KOPT-K1 (cell line): ENCODE data around the gene TBC1D1.
"Not testable (repeated sequence)": the region's sequence is repeated elsewhere in the genome, so short reads cannot be mapped to it uniquely, and the experiment has no call there.

Experiments
- H3K27ac ChIP-seq: fragments of 200-600 bp; sonication (generic); 2 replicates; pipeline ENCODE4 v1.5.1; 2016; ENCODE audit warnings: antibody characterized with exemption, mild to moderate bottlenecking, low read depth, low read length; ENCODE audit not compliant: poor library complexity, severe bottlenecking
- H3K36me3 ChIP-seq: fragments of 200-600 bp; sonication (generic); 2 replicates; pipeline ENCODE4 v1.5.1; 2017; ENCODE audit warnings: antibody characterized with exemption, mild to moderate bottlenecking, low read length, moderate library complexity; ENCODE audit not compliant: insufficient read depth
- H3K9me3 ChIP-seq: fragments of 200-600 bp; sonication (generic); 2 replicates; pipeline ENCODE4 v1.5.1; 2017; ENCODE audit warnings: antibody characterized with exemption, low read length, mild to moderate bottlenecking; ENCODE audit not compliant: insufficient read depth, poor library complexity, severe bottlenecking

TBC1D1 gene

DNA sequence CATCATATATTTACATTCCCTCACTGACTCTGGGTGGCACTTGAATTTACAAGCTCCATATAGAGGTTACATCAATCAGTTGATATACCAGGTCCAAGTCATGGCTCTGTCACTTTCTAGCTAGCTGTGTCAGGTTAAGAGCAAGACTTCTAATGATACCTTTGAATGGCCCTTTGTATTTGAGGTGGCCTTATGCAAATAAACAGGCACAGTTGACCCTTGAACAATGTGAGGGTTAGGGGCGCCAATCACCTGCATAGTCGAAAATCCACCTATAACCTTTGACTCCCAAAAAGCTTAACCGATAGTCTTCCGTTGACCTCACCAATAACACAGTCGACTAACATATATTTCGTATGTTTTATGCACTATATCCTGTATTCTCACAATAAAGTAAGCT is 68.0 kb downstream of the TBC1D1 start:
- H3K36me3 ChIP-seq: no peaks in the 10 kb centered on the region
- no peaks in the 10 kb centered on the region for H3K9me3 ChIP-seq
- no peak overlapping the region for H3K27ac ChIP-seq

DNA sequence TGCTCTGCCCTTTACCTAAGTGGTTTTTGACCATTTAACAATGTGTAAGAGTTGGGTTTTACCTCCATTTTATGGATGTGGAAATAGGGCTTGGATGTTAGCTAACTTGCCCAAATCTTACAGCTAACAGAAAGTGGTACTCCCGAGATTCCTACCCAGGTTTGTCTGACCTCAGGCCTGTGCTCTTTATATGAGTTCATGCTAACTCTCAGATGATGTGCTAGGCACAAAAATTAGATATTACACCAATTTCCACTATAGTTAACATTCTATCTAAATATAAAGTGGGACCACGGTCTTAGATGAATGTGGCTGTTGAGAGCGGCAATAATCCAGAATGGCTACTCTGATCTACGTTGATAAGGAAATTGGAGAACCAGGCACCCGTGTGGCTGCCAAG is 69.2 kb downstream of the TBC1D1 start, which contains the start of gene PTTG2:
Gene PTTG2, plus strand, starts transcription at position 301 of the 400 bp plus-strand sequence. Its CDS starts 37 bp downstream, at position 338.
- H3K27ac ChIP-seq: no peak within 1 kb of the TSS
- H3K36me3 ChIP-seq: no peaks in the 10 kb centered on the region
- no peaks in the 10 kb centered on the region for H3K9me3 ChIP-seq

DNA sequence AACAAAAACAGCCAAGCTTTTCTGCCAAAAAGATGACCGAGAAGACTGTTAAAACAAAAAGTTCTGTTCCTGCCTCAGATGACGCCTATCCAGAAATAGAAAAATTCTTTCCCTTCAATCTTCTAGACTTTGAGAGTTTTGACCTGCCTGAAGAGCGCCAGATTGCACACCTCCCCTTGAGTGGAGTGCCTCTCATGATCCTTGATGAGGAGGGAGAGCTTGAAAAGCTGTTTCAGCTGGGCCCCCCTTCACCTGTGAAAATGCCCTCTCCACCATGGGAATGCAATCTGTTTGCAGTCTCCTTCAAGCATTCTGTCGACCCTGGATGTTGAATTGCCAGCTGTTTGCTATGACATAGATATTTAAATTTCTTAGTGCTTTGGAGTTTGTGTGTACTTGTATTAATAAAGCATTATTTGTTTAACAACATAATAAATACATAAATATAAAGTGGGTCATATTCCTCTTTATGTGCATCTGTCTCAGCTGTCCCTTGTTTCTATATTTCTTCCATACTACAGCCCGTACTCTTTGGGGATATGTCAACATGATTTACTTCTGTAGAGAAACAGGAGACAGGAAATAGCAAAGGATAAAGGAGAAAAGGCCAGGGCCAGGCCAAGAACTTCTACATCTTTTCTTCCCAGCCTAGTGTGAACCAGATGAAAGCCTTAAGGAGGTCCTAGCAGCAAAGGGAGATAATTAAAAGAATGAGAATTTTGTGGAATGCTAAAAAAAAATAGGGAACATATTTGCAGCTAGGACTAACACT is 70.0 kb downstream of the TBC1D1 start:
- Histone ChIP-seq H3K36me3 (no peaks in the 10 kb centered on the region), H3K27ac (no peak overlapping the region), H3K9me3 (no peaks in the 10 kb centered on the region)

DNA sequence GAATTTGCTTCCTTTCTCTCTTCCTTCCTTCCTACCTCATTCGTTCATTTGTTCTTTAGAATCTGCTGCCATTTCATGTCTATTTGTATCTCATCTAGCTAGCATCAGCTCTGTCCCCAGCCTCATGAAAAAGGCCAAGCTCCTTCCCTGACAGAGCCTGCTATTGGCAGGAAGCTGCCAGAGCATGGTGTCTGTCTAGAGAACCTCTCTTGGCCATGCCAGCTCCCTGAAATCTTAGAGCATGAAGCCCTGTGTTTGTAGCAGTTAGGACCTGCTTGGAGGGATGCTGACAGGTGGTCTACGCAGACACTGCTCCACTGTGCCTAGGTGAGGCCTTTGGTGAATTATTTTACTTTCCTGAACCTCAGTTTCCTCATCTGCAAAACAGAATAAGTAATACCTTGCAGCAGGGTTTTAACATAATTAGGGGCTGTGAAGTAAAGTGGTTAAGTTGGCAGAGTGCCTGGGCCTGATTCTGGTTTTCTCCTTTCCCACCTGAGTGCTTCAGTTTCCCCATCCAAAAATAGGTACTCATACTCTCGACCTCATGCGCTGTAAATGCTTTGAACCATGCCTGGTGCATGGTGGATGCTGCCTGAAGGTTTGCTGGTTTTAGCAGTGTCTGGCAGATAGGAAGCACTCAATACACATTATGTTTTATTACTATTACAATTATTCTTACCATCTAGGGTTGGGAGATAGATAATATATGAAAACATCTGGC is 74.0 kb downstream of the TBC1D1 start:
- no peaks in the 10 kb centered on the region for H3K9me3 ChIP-seq
- no peak overlapping the region for H3K27ac ChIP-seq
- no peaks in the 10 kb centered on the region for H3K36me3 ChIP-seq

DNA sequence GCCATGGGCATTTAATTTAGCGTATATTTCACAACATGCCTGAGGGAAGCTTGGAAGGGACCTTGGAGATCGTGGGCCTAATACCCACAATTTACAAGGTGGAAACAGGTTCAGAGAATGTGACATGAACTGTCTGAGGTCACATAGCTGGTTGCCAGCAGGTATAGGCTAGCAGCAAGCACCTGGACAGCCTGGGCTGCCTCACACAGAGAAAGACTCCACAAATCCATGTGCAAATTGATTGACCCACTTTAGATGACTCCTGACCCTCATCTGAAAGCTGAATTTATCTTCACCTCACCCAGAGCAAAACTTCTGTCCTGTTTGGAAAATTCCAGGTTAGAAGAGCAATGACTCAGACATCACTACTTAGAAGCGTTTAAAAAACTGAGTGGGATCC is 75.2 kb downstream of the TBC1D1 start:
- Histone ChIP-seq H3K9me3 (no peaks in the 10 kb centered on the region), H3K36me3 (no peaks in the 10 kb centered on the region), H3K27ac (no peak overlapping the region)

DNA sequence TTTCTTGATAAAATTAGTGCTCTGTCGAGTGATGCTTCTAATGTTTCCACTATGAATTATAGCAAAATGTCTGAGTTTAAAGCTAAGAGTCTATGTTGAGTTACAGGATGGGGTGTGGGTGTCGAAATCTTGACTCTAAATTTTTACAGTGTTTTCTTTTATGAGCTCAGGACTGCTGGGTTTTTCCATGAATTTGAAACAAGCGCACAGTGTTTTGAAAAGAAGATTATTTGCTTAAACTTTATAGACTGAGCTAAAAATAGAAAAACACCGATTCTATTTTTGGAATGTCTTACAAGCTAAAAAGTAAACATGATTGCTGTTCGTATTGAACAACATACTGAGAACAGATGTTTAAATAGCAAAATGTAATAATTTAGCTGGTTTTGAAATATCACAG is 76.9 kb downstream of the TBC1D1 start:
- no peaks in the 10 kb centered on the region for H3K9me3 ChIP-seq
- no peak overlapping the region for H3K27ac ChIP-seq
- H3K36me3 ChIP-seq: no peaks in the 10 kb centered on the region

DNA sequence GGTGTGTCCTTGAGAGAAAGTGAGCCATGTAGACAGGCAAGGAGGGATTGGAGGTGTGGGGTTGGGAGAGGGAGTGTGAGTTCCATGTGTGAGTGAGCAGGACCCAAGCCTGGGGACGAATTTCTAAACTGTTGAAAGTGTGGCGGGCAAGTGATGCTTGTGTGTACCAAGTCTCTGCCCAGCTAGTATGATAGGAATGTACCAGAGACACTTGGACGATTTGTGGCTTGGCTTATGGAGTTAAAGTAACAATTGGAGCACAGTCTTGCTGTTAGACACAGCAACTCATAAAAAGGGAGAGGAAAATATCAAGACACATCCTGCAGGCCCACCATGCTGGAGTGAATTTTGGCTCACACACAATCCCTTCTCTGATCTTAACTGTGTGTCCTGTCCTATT is 77.9 kb downstream of the TBC1D1 start:
- Histone ChIP-seq H3K9me3 (no peaks in the 10 kb centered on the region), H3K36me3 (no peaks in the 10 kb centered on the region), H3K27ac (no peak overlapping the region)

DNA sequence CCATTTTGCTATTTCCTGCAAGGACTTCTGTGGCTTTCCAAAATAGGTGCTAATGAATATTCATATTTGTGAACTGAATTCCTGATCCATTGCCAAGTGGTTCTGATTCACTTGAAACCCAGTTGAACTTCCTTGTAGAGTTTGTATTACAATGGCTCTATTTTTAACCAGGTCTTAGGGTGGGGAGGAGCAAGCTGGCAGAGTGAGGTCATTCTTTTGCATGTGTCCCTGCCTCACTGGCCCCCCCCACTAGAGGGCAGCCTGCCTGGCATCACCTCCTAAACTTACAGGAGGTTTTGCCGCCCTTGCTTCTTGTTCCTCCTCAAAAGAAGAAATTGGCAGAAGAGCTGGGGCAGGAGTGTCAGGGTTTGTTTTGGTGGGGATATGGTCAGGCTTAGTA is 79.8 kb downstream of the TBC1D1 start:
- no peaks in the 10 kb centered on the region for H3K9me3 ChIP-seq
- H3K27ac ChIP-seq: no peak overlapping the region
- H3K36me3 ChIP-seq: no peaks in the 10 kb centered on the region

DNA sequence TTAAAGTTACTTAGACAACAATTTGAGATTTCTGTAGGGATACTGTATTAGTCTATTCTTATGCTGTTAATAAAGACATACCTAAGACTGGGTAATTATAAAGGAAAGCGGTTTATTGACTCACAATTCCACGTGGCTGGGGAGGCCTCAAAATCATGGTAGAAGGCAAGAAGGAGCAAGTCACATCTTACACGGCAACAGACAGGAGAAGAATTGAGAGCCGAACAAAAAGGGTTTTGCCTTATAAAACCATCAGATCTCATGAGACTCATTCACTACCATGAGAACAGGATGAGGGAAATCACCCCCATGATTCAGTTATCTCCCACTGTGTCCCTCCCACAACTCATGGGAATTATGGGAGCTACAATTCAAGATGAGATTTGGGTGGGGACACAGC is 80.3 kb downstream of the TBC1D1 start:
- no peak overlapping the region for H3K27ac ChIP-seq
- H3K9me3 ChIP-seq: no peaks in the 10 kb centered on the region
- no peaks in the 10 kb centered on the region for H3K36me3 ChIP-seq

DNA sequence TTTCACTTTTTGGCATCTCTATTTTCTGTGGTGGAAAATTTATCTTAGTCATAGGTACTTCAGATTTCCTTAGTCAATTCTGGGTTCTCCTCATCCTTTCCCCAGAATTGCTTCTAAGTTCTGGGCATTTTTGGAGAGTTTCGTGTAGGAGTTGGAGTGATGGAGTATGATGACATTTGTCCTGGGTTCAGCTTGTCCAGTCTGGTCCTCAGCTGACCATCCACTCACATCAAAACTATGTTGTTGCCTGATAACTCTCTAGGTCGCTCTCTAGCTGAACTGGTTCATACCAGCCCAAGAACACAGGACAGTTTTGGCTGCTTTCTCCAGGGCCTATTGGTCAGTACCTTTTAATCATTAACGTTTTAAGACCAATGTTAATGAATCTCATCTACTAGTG is 82.6 kb downstream of the TBC1D1 start:
- Histone ChIP-seq H3K9me3 (no peaks in the 10 kb centered on the region), H3K36me3 (no peaks in the 10 kb centered on the region), H3K27ac (no peak overlapping the region)

DNA sequence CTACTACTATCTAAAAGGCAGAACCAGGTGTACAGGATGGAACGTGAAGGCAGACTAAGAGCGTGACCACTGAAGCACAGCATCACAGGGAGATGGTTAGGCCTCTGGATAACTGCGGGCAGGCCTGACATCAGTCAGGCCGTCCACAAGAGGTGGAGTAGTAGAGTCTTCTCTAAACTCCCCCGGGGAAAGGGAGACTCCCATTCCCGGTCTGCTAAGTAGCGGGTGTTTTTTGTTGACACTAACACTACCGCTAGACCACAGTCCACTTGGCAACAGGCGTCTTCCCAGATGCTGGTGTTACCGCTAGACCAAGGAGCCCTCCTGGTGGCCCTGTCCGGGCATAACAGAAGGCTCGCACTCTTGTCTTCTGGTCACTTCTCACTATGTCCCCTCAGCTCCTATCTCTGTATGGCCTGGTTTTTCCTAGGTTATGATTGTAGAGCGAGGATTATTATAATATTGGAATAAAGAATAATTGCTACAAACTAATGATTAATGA is 84.5 kb downstream of the TBC1D1 start:
- H3K9me3 ChIP-seq, H3K36me3 ChIP-seq, H3K27ac ChIP-seq: not testable (repeated sequence)

DNA sequence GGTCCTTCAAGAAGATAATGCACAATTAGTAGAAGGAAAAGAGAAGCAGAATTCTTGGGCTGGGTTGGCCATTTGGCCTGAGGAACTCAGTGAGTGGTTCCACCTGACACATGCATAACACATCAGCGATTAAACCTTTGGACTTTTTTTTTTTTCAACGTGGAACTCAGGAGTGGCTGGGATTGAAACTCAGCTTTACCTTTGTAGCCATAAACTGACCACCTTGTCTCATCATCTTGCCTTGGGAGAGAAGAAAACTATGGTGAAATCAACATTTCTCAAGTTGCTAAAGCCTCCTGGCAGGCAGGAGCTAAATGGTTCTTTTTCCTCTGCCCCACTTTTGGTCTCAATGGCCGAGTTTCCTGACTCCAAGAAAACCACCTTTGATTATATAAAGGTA is 85.6 kb downstream of the TBC1D1 start:
- Histone ChIP-seq H3K27ac (peak overlapping the region; percentile 58), H3K9me3 (no peaks in the 10 kb centered on the region), H3K36me3 (no peaks in the 10 kb centered on the region)

DNA sequence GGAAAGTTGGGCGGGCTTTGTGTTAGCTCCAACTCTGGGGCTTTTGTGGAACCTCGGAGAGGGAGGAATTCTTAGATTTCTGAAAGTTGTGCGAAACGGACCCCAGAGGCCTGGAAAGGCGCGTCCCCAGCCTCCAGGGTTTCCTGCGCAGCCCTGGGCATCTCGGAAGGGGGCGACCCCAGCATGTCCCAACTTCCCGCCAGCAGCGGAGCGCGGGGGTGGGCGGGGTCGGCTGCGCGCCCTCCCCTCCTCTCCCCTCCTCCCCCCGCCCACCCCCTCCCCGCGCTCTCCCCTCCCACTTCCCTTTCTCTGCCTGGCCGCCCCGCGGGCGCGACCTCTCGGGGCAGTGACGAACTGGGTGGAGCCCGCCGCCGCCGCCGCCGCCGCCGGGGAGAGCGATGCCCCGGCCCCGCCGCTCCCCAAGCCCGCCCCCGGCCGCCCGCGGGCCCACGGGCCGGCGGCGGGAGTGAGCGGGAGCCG is 86.1 kb downstream of the TBC1D1 start:
- Histone ChIP-seq H3K36me3 (no peaks in the 10 kb centered on the region), H3K9me3 (no peaks in the 10 kb centered on the region), H3K27ac (peak overlapping the region; percentile 72)

DNA sequence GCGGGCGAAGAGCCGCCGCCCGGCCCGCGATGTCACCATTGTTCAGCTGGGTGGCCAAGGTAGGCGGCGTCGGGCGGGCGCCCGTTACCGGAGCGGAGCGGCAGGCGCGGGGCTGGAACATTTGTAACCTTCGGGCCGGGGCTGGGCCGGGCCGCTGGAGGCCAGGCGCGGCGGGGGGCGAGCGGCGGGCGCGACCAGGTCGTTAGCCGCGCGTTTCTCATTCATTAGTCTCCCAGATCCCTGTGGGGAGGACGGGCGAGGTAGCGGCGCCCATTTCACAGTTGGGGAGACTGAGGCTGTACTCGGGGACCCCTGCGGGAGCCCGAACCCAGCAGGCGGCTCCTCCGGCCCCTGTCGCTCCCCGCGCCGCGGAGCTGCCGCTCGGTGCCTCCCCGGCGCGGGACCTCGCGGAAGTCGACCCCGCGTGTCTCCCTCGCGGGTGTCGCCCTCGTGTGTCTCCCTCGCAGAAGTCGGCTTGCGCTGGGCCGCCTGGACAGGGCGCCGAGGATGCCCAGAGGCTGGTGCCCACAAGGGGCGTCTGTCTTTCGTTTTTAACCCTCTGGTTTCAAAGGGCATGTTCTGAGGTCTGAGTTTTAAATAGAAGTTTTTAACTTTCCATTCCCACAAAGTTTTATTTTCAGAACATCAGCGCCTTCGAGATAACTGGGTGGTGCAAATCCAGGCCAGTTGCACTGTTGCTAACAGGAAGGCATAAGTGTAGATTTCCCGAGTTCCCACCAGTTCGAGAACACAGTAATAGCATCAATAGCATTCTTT is 86.8 kb downstream of the TBC1D1 start:
- peak overlapping the region; percentile 72 for H3K27ac ChIP-seq

More for the DNA sequence above, 86.8 kb downstream of the TBC1D1 start:
- H3K9me3 ChIP-seq: no peaks in the 10 kb centered on the region
- no peaks in the 10 kb centered on the region for H3K36me3 ChIP-seq
